Lower leg skin (tissue), 4 donors: Measurements from ENCODE around the gene SRRT. TPM values are rescaled to one million over a fixed set of nuclear protein-coding genes. Genes with fewer than 3 reads are reported as not detected.

Experiments
- DNase-seq, 2 donors: peaks; one replicate each; pipeline ENCODE4 v3.0.0-alpha.2; 2019; ENCODE audit warnings: low spot score in 2 of 2
- H3K4me3 ChIP-seq: fragments of 200-600 bp; sonication (generic); 2 replicates; pipeline ENCODE4 v1.5.1; 2017; ENCODE audit warnings: mild to moderate bottlenecking, low read depth; ENCODE audit not compliant: poor library complexity, severe bottlenecking
- POLR2A ChIP-seq, 2 donors: fragments of 450-650 bp; IDR thresholded peaks; one replicate each; pipeline ENCODE4 v1.6.1; 2016 to 2017; ENCODE audit warnings: antibody characterized with exemption in 2 of 2, mild to moderate bottlenecking in 1 of 2, moderate library complexity in 1 of 2
- WGBS, 2 donors: methylation state at CpG; one replicate each; pipeline ENCODE4 v1.1.5; 2018; 5-methylcytosine and 5-hydroxymethylcytosine counted together
- intact Hi-C: fragments of 100-400 bp; cut with DNase I; formaldehyde crosslinking; loops from one replicate; pipeline ENCODE4 v1.15.0; 2023; ENCODE audit warnings: low total_unique reads
- total RNA-seq, 4 donors: library from RNA; depleted of rRNA; stranded (reverse); fragments of >200 nt; gene quantifications; one replicate each; pipeline ENCODE4 v1.1.0, GENCODE V29; 2016
- TF ChIP-seq, protein P1 (sequence below), 3 donors: fragments of 450-650 bp; IDR thresholded peaks; one replicate each; pipeline ENCODE4 v1.5.1; 2016; ENCODE audit warnings: antibody characterized with exemption in 3 of 3, mild to moderate bottlenecking in 3 of 3, moderate library complexity in 2 of 3

The SRRT gene
- total RNA-seq, 4 donors from 2014 or later, result 73.3 to 129 (median 107) TPM

DNA sequence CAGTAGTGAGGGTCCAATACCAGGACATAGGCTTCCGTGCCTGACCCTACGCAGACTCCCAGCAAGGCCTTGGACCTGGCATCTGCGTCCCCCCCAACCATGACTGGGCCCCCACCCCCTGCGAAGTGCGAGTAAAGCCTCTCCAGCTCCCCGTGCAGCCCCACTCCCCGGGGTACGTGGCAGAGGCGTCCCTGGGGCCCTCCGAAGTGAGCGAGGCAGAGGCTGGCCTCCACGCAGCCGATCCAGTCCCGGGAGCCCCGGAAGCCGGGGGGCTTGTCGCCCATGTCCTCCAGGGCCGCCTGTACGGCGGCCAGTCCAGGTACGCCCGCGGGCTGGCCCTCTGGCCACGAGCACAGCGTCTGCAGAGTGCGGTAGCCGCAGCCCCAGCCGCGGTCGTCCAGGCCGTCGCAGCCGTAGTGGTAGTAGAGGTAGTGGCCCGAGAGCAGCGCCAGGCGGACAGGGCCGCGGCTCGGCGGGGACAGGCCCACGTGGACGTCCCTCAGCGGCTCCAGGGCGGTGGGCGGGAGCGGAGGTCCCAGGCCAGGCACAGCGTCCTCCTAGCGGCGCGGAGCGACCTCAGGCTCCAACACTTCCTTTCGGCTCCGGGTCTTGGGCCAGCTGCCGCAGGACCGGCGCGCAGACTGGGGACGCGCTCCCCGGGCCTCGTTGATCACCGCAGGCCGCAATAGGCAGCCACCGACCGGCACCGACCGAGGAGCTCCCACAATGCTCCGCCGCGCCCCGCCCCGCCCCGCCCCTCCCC is 14.3 kb downstream of the SRRT start, which contains the start of gene UFSP1:
TSS of gene UFSP1 (minus strand) at position 728 of the 763 bp plus-strand sequence. CDS start at position 284, 444 bp downstream.
- TF ChIP-seq, protein P1, sequence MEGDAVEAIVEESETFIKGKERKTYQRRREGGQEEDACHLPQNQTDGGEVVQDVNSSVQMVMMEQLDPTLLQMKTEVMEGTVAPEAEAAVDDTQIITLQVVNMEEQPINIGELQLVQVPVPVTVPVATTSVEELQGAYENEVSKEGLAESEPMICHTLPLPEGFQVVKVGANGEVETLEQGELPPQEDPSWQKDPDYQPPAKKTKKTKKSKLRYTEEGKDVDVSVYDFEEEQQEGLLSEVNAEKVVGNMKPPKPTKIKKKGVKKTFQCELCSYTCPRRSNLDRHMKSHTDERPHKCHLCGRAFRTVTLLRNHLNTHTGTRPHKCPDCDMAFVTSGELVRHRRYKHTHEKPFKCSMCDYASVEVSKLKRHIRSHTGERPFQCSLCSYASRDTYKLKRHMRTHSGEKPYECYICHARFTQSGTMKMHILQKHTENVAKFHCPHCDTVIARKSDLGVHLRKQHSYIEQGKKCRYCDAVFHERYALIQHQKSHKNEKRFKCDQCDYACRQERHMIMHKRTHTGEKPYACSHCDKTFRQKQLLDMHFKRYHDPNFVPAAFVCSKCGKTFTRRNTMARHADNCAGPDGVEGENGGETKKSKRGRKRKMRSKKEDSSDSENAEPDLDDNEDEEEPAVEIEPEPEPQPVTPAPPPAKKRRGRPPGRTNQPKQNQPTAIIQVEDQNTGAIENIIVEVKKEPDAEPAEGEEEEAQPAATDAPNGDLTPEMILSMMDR (IDR thresholded peaks at IDR 0.05), result no peak
- TF ChIP-seq POLR2A (IDR thresholded peaks at IDR 0.05), result no peak
- WGBS, 2 donors, result 0 to 1% methylated on average over 21 to 28 of the region's 73 CpGs
- intact Hi-C loops, result no loop called here
- no peak for DNase-seq
- H3K4me3 ChIP-seq, result peak within 1 kb of the TSS; percentile 60

DNA sequence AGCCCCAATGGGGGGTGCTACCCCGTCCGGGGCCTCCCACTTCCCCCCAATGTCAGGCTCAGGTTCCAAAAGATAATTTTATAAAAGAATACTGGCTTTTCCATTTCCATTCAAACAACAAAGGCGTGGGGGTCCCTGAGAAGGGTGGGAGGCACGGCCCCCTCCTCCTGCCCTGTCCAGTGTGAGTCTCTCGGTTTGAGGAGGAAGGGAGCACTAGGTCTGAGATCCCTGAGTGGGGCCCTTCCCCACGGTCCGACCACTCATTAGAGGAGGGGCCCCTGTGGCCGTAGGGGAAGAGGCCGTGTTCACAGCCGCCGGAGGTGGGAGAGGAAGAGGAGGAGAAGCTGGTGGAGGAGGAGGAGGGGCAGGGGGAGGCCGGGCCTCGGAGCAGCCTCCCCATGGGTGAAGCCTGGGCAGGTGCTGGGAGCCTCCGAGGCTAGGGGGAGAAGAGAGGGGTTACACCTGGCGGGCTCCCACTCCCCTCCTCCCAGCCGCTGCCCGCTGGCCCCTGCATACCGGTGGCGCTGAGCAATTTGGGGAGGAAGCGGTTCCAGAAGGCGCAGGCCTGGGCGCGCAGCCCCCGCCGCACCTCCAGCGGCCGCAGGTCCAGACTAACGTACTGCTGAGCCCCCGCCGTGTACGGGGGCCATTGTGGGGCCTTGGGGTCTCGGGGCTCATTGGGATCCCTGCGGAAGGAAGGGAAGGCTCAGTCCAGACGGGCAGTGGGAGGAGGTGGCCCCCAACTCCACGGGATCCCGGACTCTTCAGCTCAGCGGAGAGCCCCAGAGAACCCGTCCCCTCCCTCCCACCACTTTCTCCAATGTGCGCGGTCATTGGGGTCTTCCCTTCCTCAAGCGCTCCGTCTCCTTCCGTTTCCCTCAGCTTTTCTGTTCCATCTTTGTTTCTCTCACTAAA is 16.0 kb downstream of the SRRT start:
- intact Hi-C loops, result no loop called here
- WGBS, 2 donors, result 22% methylated on average over 39 to 41 of the region's 43 CpGs
- H3K4me3 ChIP-seq, result no peak overlapping the region
- peak in 1 of 2 donors; percentile 90 for DNase-seq
- TF ChIP-seq, protein P1 (IDR thresholded peaks at IDR 0.05), result no peak
- no peak for TF ChIP-seq POLR2A (IDR thresholded peaks at IDR 0.05)

DNA sequence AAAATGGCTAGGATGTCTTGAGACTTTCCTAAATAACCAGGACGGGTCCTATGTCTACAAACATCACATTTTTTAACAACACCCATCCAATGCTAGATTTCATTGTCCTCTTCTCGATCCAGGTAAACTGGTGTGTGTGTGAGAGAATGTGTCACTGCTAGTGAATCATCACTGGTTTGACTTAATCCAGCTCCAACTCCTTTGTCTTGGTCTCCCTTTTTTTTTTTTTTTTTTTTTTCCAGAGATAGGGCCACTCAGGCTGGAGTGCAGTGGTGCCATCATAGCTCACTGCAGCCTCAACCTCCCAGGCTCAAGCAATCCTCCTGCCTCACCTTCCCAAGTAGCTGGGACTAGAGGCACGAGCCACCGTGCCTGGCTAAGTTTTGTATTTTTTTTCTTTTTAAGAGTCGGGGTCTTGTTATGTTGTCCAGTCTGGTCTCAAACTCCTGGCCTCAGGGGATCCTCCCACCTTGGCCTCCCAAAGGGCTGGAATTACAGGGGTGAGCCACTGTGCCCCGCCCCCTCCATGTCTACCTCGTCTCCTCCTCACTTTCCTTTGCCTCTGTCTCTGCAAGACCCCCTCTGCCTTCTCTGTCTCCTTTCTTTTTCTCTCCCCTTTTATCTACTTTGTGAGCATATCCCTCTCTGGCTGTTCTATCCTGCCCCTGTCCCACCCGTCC is 16.8 kb downstream of the SRRT start:
- 74 to 75% methylated on average over 8 of the region's 8 CpGs for WGBS, 2 donors
- no peak for DNase-seq
- no peak for TF ChIP-seq POLR2A (IDR thresholded peaks at IDR 0.05)
- TF ChIP-seq, protein P1 (IDR thresholded peaks at IDR 0.05), result no peak
- no peak overlapping the region for H3K4me3 ChIP-seq
- intact Hi-C loops, result no loop called here

DNA sequence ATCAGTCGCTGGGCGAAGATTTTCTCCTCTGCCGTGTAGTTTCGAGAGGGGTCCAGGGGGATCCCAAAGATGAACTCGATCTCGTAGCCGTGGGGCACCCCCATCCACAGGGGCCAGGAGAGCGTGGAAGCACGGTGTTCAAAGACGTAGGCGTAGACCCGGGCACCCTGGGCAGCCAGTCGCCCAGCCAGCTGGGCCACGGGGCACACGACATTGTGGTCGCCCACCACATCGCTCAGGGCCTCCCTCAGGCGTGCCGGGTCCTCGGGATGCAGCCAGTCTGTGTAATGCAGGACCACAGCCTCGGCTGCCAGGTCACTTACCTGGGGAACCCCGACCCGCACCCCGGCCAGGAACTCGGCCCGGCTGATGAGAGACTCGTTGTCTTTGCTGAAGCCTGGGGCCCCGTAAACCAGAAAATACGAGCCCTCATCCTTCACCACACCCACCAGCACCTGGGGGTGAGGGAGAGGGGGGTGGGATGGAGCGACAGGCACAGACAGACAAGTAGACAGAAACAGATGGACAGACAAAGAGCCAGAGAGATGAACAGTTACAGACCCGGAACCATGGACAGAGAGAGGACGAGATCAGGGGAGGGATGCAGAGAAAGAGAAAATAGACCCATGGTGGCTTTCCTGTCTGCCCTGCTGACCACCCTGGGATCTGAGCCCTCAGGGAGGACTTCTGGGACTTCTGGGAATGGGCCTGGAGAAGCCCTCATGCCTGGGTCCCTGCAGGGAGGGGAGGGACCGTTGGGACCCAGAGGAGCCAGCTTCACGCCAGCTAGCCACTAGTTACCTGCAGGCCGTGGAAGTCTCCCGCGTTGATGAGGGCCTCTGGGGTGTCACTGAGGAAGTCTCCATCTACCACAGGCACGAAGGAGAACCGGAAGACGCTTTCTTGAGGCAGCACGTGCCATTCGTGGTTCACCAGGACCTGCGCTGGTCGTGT is 17.7 kb downstream of the SRRT start:
- intact Hi-C loops, result no loop called here
- H3K4me3 ChIP-seq, result no peak overlapping the region
- no peak for DNase-seq
- TF ChIP-seq, protein P1 (IDR thresholded peaks at IDR 0.05), result no peak
- no peak for TF ChIP-seq POLR2A (IDR thresholded peaks at IDR 0.05)
- WGBS, 2 donors, result 82% methylated on average over 42 to 44 of the region's 44 CpGs
